ENCODE data around the gene ATOX1. TPM values are rescaled to one million over a fixed set of nuclear protein-coding genes. Genes with fewer than 3 reads are reported as not detected.

The ATOX1 gene
- polyA plus RNA-seq, 1 of the 3 experiments (the other 2 are of a cell fraction): 497 TPM

GRCh38 chr5:151787817-151788216 lies 29.4 kb upstream of the ATOX1 start:
- no peak overlapping the region for H3K4me3 ChIP-seq (ENCODE audit: low read depth in 2 of 2, low read length in 1 of 2)
- peaks cover 9% of the 10 kb centered on the region for H3F3A ChIP-seq (replicated peaks; ENCODE audit: insufficient read depth)
- H3K4me1 ChIP-seq (ENCODE audit: control insufficient read depth in 1 of 2, insufficient read depth in 2 of 2, low read depth in 1 of 2, low read length in 1 of 2): peaks cover 0 to 9% of the 10 kb centered on the region in 2 experiments; a peak in 2 of 4 replicates
- H2AFZ ChIP-seq (ENCODE audit: low read depth): no peak overlapping the region
- peaks cover 83% of the 10 kb centered on the region for H4K20me1 ChIP-seq (ENCODE audit: insufficient read depth)
- TF ChIP-seq ZBTB33 (IDR thresholded peaks at IDR 0.05; ENCODE audit: borderline replicate concordance, low read depth) (no peak), USF1 (IDR thresholded peaks at IDR 0.05; ENCODE audit: borderline replicate concordance, low read depth) (no peak), RFX5 (IDR thresholded peaks at IDR 0.05; ENCODE audit: low read length) (no peak), SMC3 (IDR thresholded peaks at IDR 0.05; ENCODE audit: low read depth, low read length) (no peak), TAF1 (IDR thresholded peaks at IDR 0.05; ENCODE audit: borderline replicate concordance, low read depth, low read length) (no peak), YY1 (IDR thresholded peaks at IDR 0.05; ENCODE audit: low read depth) (no peak), EZH2phosphoT487 (IDR thresholded peaks at IDR 0.05; ENCODE audit: borderline replicate concordance, low read depth) (no peak), USF2 (IDR thresholded peaks at IDR 0.05; ENCODE audit: borderline replicate concordance, low read depth, low read length) (no peak), JUND (IDR thresholded peaks at IDR 0.05) (no peak), PBX3 (IDR thresholded peaks at IDR 0.05) (no peak), SIN3A (IDR thresholded peaks at IDR 0.05; ENCODE audit: borderline replicate concordance, low read depth, low read length) (no peak), FOXJ3 (CRISPR knock-in tag; IDR thresholded peaks at IDR 0.05) (no peak), CHD2 (IDR thresholded peaks at IDR 0.05; ENCODE audit: low read length, partially characterized antibody) (no peak), NFIC (IDR thresholded peaks at IDR 0.05; ENCODE audit: borderline replicate concordance) (no peak), FOXM1 (IDR thresholded peaks at IDR 0.05; ENCODE audit: low read depth) (no peak), GABPA (IDR thresholded peaks at IDR 0.05; ENCODE audit: low read depth) (no peak), ELF1 (IDR thresholded peaks at IDR 0.05) (no peak), RAD21 (IDR thresholded peaks at IDR 0.05; ENCODE audit: low read length) (no peak), GATA2 (CRISPR knock-in tag; IDR thresholded peaks at IDR 0.05) (no peak)
- ChIA-PET CTCF (interaction anchor here (1.0 to 1.4 kb wide), 3 partner anchors 11 to 129 kb away, joined by 3 read pairs; no protein-coding TSS in a partner anchor), POLR2A (no interaction called here)
- H3K27me3 ChIP-seq (ENCODE audit: insufficient read depth): no peaks in the 10 kb centered on the region
- H3K9ac ChIP-seq: no peak overlapping the region
- no peaks in the 10 kb centered on the region for H3K9me2 ChIP-seq
- H3K27ac ChIP-seq (ENCODE audit: low read depth in 2 of 2, low read length in 1 of 2): no peak overlapping the region
- no peak overlapping the region for H3K4me2 ChIP-seq
- 85% methylated on average over 4 of the region's 6 CpGs for WGBS (ENCODE audit: low lambda C conversion rate)
- DNase-seq: no peak
- peaks cover 34 to 55% of the 10 kb centered on the region in 2 experiments for H3K36me3 ChIP-seq (replicated peaks in 1 of 2; ENCODE audit: control insufficient read depth in 1 of 2, insufficient read depth in 2 of 2, low read length in 1 of 2)
- H3K9me3 ChIP-seq: no peaks in the 10 kb centered on the region
- peaks cover 100% of the 10 kb centered on the region for H3K79me2 ChIP-seq (ENCODE audit: insufficient read depth)

Measured in SK-N-SH (cell line).